ENCODE data around the gene ADGRB3.

DNA sequence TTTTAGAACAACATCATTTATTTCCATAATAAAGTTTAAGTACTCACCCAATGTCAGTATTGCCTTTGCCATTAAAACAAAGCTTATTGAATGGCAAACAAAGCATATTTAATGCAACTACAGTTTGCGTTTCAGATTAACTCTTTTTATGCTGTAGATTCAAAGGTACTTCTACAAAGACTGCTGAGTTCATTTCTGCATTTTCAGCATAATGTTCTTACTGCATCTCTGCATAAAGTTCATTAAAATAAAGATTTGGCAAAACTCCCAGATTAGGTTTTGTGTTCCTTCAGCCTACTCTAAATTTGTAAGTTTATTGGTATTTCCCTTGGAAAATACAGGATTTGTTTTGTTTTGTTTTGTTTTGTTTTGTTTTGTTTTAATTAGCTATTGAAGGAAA lies 359.4 kb downstream of the ADGRB3 start:
- TF ChIP-seq POLR2A (IDR thresholded peaks at IDR 0.05) (no peak), EP300 (IDR thresholded peaks at IDR 0.05) (no peak), POLR2AphosphoS5 (IDR thresholded peaks at IDR 0.05) (no peak)
- TF ChIP-seq, protein P1, sequence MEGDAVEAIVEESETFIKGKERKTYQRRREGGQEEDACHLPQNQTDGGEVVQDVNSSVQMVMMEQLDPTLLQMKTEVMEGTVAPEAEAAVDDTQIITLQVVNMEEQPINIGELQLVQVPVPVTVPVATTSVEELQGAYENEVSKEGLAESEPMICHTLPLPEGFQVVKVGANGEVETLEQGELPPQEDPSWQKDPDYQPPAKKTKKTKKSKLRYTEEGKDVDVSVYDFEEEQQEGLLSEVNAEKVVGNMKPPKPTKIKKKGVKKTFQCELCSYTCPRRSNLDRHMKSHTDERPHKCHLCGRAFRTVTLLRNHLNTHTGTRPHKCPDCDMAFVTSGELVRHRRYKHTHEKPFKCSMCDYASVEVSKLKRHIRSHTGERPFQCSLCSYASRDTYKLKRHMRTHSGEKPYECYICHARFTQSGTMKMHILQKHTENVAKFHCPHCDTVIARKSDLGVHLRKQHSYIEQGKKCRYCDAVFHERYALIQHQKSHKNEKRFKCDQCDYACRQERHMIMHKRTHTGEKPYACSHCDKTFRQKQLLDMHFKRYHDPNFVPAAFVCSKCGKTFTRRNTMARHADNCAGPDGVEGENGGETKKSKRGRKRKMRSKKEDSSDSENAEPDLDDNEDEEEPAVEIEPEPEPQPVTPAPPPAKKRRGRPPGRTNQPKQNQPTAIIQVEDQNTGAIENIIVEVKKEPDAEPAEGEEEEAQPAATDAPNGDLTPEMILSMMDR (IDR thresholded peaks at IDR 0.05), result no peak

All from upper lobe of left lung (tissue), 4 donors.